Tibial nerve (tissue), 4 donors: ENCODE measurements around the gene PTPN3. TPM values are rescaled to one million over a fixed set of nuclear protein-coding genes. Genes with fewer than 3 reads are reported as not detected.

Experiments used
- DNase-seq, 2 donors: peaks; one replicate each; pipeline ENCODE4 v3.0.0-alpha.2; 2019; ENCODE audit warnings: low spot score in 2 of 2
- H3K27ac ChIP-seq, 4 donors: fragments of 200-600 bp; sonication (generic) in 3 of 4; one replicate each; pipeline ENCODE4 v1.5.1; 2017 to 2019; ENCODE audit warnings: mild to moderate bottlenecking in 1 of 4
- H3K27me3 ChIP-seq, 2 donors: fragments of 200-600 bp; sonication (generic) in 1 of 2; one replicate each; pipeline versions ENCODE4 v1.5.1 to v1.6.0; 2017 to 2019
- H3K36me3 ChIP-seq, 3 donors: fragments of 200-600 bp; sonication (generic); one replicate each; pipeline ENCODE4 v1.5.1; 2018 to 2019
- H3K4me1 ChIP-seq, 4 donors: fragments of 200-600 bp; sonication (generic) in 3 of 4; one replicate each; pipeline ENCODE4 v1.5.1; 2017 to 2019
- H3K4me3 ChIP-seq, 4 donors: fragments of 200-600 bp; sonication (generic) in 3 of 4; one replicate each; pipeline ENCODE4 v1.5.1; 2017 to 2019; ENCODE audit warnings: mild to moderate bottlenecking in 1 of 4, moderate library complexity in 1 of 4
- H3K9me3 ChIP-seq, 4 donors: fragments of 200-600 bp; sonication (generic) in 3 of 4; one replicate each; pipeline ENCODE4 v1.5.1; 2017 to 2019
- CTCF ChIP-seq, 5 experiments: fragments of 200-600 bp in 3 of 5; fragments of 450-650 bp in 2 of 5; sonication (generic) in 3 of 5; IDR thresholded peaks; one replicate each; pipeline ENCODE4 v1.5.1; 2016 to 2019; ENCODE audit warnings: antibody characterized with exemption in 5 of 5, mild to moderate bottlenecking in 3 of 5, moderate library complexity in 2 of 5
- EP300 ChIP-seq, 2 donors: sonication (generic); formaldehyde crosslinking; IDR thresholded peaks; one replicate each; pipeline ENCODE4 v1.6.1; 2017; ENCODE audit warnings: antibody characterized with exemption in 2 of 2, mild to moderate bottlenecking in 1 of 2
- POLR2A ChIP-seq, 2 donors: fragments of 450-650 bp; IDR thresholded peaks; one replicate each; pipeline ENCODE4 v1.6.1; 2017; ENCODE audit warnings: antibody characterized with exemption in 2 of 2, mild to moderate bottlenecking in 2 of 2, moderate library complexity in 2 of 2
- WGBS, 2 donors: methylation state at CpG; one replicate each; pipeline ENCODE4 v1.1.5; 2018; 5-methylcytosine and 5-hydroxymethylcytosine counted together
- total RNA-seq, 4 donors: library from RNA; depleted of rRNA; stranded (reverse); fragments of >200 nt; gene quantifications; one replicate each; pipeline ENCODE4 v1.1.0, GENCODE V29; 2016

Gene PTPN3
- total RNA-seq, 4 donors from 2014 or later = 1.3 to 3.3 (median 1.8) TPM

GRCh38 chr9:109419531-109419930 lies 78.6 kb downstream of the PTPN3 start:
- WGBS, 2 donors = 72 to 81% methylated on average over 4 of the region's 4 CpGs
- TF ChIP-seq EP300 (IDR thresholded peaks at IDR 0.05) (no peak), CTCF (IDR thresholded peaks at IDR 0.05) (no peak), POLR2A (IDR thresholded peaks at IDR 0.05) (no peak)
- H3K27ac ChIP-seq = no peak overlapping the region
- H3K4me3 ChIP-seq = no peak overlapping the region
- DNase-seq = no peak
- no peaks in the 10 kb centered on the region for H3K4me1 ChIP-seq
- H3K36me3 ChIP-seq = no peaks in the 10 kb centered on the region
- no peaks in the 10 kb centered on the region for H3K9me3 ChIP-seq
- no peaks in the 10 kb centered on the region for H3K27me3 ChIP-seq

- Histone ChIP-seq H3K27me3 (no peaks in the 10 kb centered on the region), H3K4me1 (no peaks in the 10 kb centered on the region), H3K36me3 (no peaks in the 10 kb centered on the region), H3K4me3 (no peak overlapping the region), H3K9me3 (no peaks in the 10 kb centered on the region), H3K27ac (no peak overlapping the region)
- TF ChIP-seq CTCF (IDR thresholded peaks at IDR 0.05) (no peak), POLR2A (IDR thresholded peaks at IDR 0.05) (no peak), EP300 (IDR thresholded peaks at IDR 0.05) (no peak)
- 86 to 88% methylated on average over 6 of the region's 6 CpGs for WGBS, 2 donors
- no peak for DNase-seq
Measured at GRCh38 chr9:109418827-109419226, 79.3 kb downstream of the PTPN3 start.

DNA sequence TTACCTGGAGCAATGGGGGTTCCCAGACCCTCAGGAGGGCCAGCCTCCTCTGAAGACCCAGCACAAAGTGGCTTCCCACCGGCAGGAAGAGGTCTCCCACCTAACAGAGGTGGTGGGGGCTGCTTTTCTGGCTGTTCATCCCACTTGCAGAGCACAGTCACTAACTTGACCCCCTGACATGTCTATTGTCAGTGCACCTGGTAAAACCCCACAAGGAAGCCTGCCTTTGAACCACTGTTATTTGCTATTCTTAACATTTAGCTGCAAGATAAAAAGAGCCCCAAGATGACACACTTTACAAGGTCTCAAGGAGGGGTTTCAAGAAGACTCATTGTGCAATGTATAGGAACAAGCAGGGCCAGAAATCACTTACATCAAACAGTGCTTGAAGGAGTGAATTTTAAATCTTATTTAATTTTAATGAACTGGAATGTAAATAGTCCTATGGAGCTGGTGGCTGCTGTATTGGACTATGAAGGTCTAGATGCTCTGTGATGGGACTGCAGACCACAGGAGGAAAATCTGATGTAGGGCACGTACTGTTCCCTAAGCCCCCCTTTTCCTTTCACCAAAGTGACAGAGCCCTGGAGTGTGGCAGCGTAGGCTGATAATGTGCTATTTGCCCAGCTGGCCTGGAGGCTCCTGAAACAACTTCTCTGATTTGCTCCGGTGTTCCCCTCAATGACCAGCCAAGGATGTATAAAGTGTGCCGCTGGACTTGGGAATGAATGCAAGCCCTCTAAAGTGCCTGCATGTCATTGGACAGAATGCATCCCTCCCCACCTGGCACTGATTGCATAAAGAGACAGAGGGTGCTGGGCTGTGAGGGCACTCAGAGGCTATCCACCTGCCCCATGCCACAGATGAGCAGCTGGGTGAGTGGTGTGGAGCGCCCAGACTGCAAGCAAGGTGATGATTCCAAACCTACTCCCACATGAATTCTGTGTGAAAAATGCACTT lies 80.2 kb downstream of the PTPN3 start:
- no peak overlapping the region for H3K4me3 ChIP-seq
- no peaks in the 10 kb centered on the region for H3K27me3 ChIP-seq
- H3K9me3 ChIP-seq = no peaks in the 10 kb centered on the region
- H3K27ac ChIP-seq = no peak overlapping the region
- no peak for DNase-seq
- 89 to 91% methylated on average over 6 of the region's 6 CpGs for WGBS, 2 donors
- no peaks in the 10 kb centered on the region for H3K36me3 ChIP-seq
- TF ChIP-seq CTCF (IDR thresholded peaks at IDR 0.05) = no peak
- no peak for TF ChIP-seq POLR2A (IDR thresholded peaks at IDR 0.05)
- TF ChIP-seq EP300 (IDR thresholded peaks at IDR 0.05) = no peak
- no peaks in the 10 kb centered on the region for H3K4me1 ChIP-seq

GRCh38 chr9:109417054-109417453 lies 81.1 kb downstream of the PTPN3 start:
- Histone ChIP-seq H3K9me3 (no peaks in the 10 kb centered on the region), H3K36me3 (no peaks in the 10 kb centered on the region), H3K4me3 (no peak overlapping the region), H3K27me3 (no peaks in the 10 kb centered on the region), H3K27ac (no peak overlapping the region), H3K4me1 (no peaks in the 10 kb centered on the region)
- no peak for DNase-seq
- WGBS, 2 donors = 62 to 68% methylated on average over 8 of the region's 8 CpGs
- TF ChIP-seq EP300 (IDR thresholded peaks at IDR 0.05) (no peak), POLR2A (IDR thresholded peaks at IDR 0.05) (no peak)

DNA sequence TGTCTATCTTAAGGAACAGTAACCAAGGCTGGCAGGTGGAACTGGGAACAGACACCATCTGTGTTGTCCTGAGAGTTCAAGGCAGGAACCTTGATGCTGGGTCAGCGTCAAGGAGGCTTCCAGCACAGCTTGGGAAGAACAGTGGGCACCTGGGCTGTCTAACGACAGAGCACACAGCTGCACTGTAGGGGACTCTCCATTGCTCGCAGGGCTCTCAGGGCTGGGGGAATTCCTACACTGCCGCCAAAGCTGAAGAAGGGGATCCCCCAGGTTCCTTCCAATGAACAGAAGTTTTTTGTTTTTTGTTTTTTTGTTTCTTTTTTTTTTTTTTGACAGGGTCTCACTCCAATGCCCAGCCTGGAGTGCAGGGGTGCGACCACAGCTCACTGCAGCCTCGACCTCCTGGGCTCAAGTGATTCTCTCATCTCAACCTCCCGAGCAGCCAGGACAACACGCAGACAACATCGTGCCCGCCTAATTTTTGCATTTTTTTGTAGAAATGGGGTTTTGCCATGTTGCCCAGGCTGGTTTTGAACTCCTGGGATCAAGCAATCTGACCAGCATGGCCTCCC lies 81.9 kb downstream of the PTPN3 start:
- TF ChIP-seq EP300 (IDR thresholded peaks at IDR 0.05) (no peak), CTCF (IDR thresholded peaks at IDR 0.05) (no peak), POLR2A (IDR thresholded peaks at IDR 0.05) (no peak)
- Histone ChIP-seq H3K27me3 (no peaks in the 10 kb centered on the region), H3K9me3 (no peaks in the 10 kb centered on the region), H3K4me1 (no peaks in the 10 kb centered on the region), H3K27ac (no peak overlapping the region), H3K4me3 (no peak overlapping the region), H3K36me3 (no peaks in the 10 kb centered on the region)
- 70 to 75% methylated on average over 10 of the region's 10 CpGs for WGBS, 2 donors
- DNase-seq = no peak
